Endothelial cell of umbilical vein (primary cell): ENCODE measurements around the gene MACROH2A1. TPM values are rescaled to one million over a fixed set of nuclear protein-coding genes. Genes with fewer than 3 reads are reported as not detected.

Source experiments
- BruUV-seq: library from RNA; stranded (reverse); fragments of 400-500 nt; replicated peaks from 2 replicates; lab custom pipeline; 2021; lab: Mats Ljungman, UMichigan
- CTCF ChIA-PET: fragments of 300-600, 350-600 bp; sonication (Branson Sonifier 250); formaldehyde crosslinking; loops from one replicate; lab custom pipeline; 2021; ENCODE audit warnings: antibody characterized with exemption, inconsistent platforms; lab: Charles Lee
- POLR2A ChIA-PET: fragments of 300-600, 350-600 bp; sonication (Branson Sonifier 250); formaldehyde crosslinking; loops from one replicate; lab custom pipeline; 2021; ENCODE audit warnings: antibody characterized with exemption, inconsistent platforms; lab: Charles Lee
- DNase-seq: peaks from one replicate; pipeline ENCODE4 v3.0.0-alpha.2; 2011; ENCODE audit warnings: low read depth, low spot score
- FAIRE-seq: peaks from 2 replicates; lab custom pipeline; 2011; peaks lifted over from hg19 to GRCh38; lab: Jason Lieb, UNC
- H2AFZ ChIP-seq: 2 replicates; pipeline ENCODE4 v1.6.0; 2012; ENCODE audit warnings: low read depth, low read length, control low read depth, inconsistent platforms
- H3K27ac ChIP-seq: 2 replicates; pipeline ENCODE4 v1.5.1; 2011; ENCODE audit warnings: low read depth, mild to moderate bottlenecking, control low read depth, low read length, moderate library complexity; ENCODE audit not compliant: insufficient read depth
- H3K27me3 ChIP-seq, 2 experiments: 2 replicates each; pipeline versions ENCODE4 v1.6.0 to v1.6.1; 2011; ENCODE audit warnings: low read length in 2 of 2, mixed read lengths in 1 of 2; ENCODE audit not compliant: control insufficient read depth in 2 of 2, insufficient read depth in 2 of 2
- H3K36me3 ChIP-seq, 2 experiments: 2 replicates in 1 of 2; 3 replicates in 1 of 2; pipeline ENCODE4 v1.5.1; 2011; ENCODE audit warnings: low read length in 2 of 2, mild to moderate bottlenecking in 1 of 2, moderate library complexity in 1 of 2; ENCODE audit not compliant: control insufficient read depth in 2 of 2, insufficient read depth in 2 of 2; ENCODE audit errors: extremely low read depth in 1 of 2
- H3K4me1 ChIP-seq: 3 replicates; pipeline ENCODE4 v1.5.1; 2011; ENCODE audit warnings: mild to moderate bottlenecking, low read length; ENCODE audit not compliant: control insufficient read depth, insufficient read depth; ENCODE audit errors: extremely low read depth
- H3K4me2 ChIP-seq: 2 replicates; pipeline ENCODE4 v1.6.1; 2011; ENCODE audit warnings: low read length, control low read depth, mixed read lengths; ENCODE audit not compliant: insufficient read depth
- H3K4me3 ChIP-seq, 3 experiments: fragments of 200-600 bp in 1 of 3; sonication (generic), shearing (Covaris generic) in 1 of 3; replicated peaks in 1 of 3; 2 replicates each; pipeline ENCODE4 v1.5.1; 2011 to 2016; ENCODE audit warnings: control low read depth in 3 of 3, low read length in 3 of 3, mild to moderate bottlenecking in 2 of 3, inconsistent platforms in 1 of 3, low read depth in 1 of 3, moderate library complexity in 1 of 3; ENCODE audit not compliant: insufficient read depth in 1 of 3
- H3K79me2 ChIP-seq: 2 replicates; pipeline ENCODE4 v1.6.0; 2012; ENCODE audit warnings: low read length, inconsistent platforms; ENCODE audit not compliant: control insufficient read depth, insufficient read depth
- H3K9ac ChIP-seq: replicated peaks from 2 replicates; pipeline ENCODE3; 2011; ENCODE audit warnings: low read length, control low read depth; ENCODE audit not compliant: insufficient read depth; ENCODE audit errors: extremely low read depth
- H3K9me1 ChIP-seq: replicated peaks from 3 replicates; pipeline ENCODE4 v1.6.0; 2011; ENCODE audit warnings: mild to moderate bottlenecking, low read length; ENCODE audit not compliant: control insufficient read depth, insufficient read depth; ENCODE audit errors: extremely low read depth
- H3K9me3 ChIP-seq: replicated peaks from 2 replicates; pipeline ENCODE4 v1.5.1; 2012; ENCODE audit warnings: low read length, inconsistent platforms; ENCODE audit not compliant: control insufficient read depth, insufficient read depth
- H4K20me1 ChIP-seq: replicated peaks from 2 replicates; pipeline ENCODE3; 2011; ENCODE audit warnings: mild to moderate bottlenecking, low read length; ENCODE audit not compliant: control insufficient read depth, insufficient read depth; ENCODE audit errors: extremely low read depth
- EZH2 ChIP-seq: IDR thresholded peaks from 2 replicates; pipeline ENCODE4 v1.6.1; 2012; ENCODE audit warnings: borderline replicate concordance, low read depth, mild to moderate bottlenecking, moderate library complexity, low read length, inconsistent platforms; ENCODE audit not compliant: severe bottlenecking
- GATA2 ChIP-seq: IDR thresholded peaks from 2 replicates; pipeline ENCODE4 v1.7.0; 2011; ENCODE audit warnings: low read depth, mild to moderate bottlenecking, moderate library complexity, mixed read lengths, low read length; ENCODE audit not compliant: insufficient read length, insufficient read depth
- JUN ChIP-seq: IDR thresholded peaks from 2 replicates; pipeline ENCODE4 v1.6.1; 2011; ENCODE audit warnings: borderline replicate concordance, low read depth; ENCODE audit not compliant: insufficient read length, insufficient read depth
- MYC ChIP-seq: IDR thresholded peaks from one replicate; pipeline ENCODE4 v1.6.1; 2011; ENCODE audit warnings: mild to moderate bottlenecking, low read depth, low read length
- POLR2AphosphoS5 ChIP-seq: IDR thresholded peaks from 2 replicates; pipeline ENCODE4 v1.6.1; 2012; ENCODE audit warnings: low read depth, mild to moderate bottlenecking, control low read depth, low read length, moderate library complexity; ENCODE audit not compliant: insufficient read depth
- dilution Hi-C: fragments of 300-500 bp; cut with MboI; formaldehyde crosslinking; loops from one replicate; pipeline ENCODE4 v1.15.0; 2019; ENCODE audit warnings: low sequenced_read_pairs; ENCODE audit not compliant: extremely low pct_ligation_motif_present
- intact Hi-C: fragments of 100-400 bp; cut with micrococcal nuclease; formaldehyde crosslinking; loops from one replicate; pipeline ENCODE4 v1.10.0; 2022
- polyA plus RNA-seq, 4 experiments: library from polyadenylated mRNA; depleted of rRNA in 3 of 4; stranded (reverse) in 3 of 4; unstranded in 1 of 4; fragments of >200 nt; gene quantifications; 2 replicates each; pipeline versions ENCODE4 v1.2.1 to v1.2.3, GENCODE V29; 2011 to 2012; ENCODE audit warnings: missing spikeins in 1 of 4
- total RNA-seq: library from RNA; stranded (reverse); gene quantifications from 2 replicates; pipeline ENCODE4 v1.2.3, GENCODE V29; 2021
- TF ChIP-seq, protein P1 (sequence below): IDR thresholded peaks from 2 replicates; pipeline ENCODE4 v1.6.1; 2011; ENCODE audit not compliant: insufficient read depth, insufficient read length
- TF ChIP-seq, protein P2 (sequence below), 2 donors: IDR thresholded peaks; 1 replicate in 1 of 2; 2 replicates in 1 of 2; pipeline ENCODE4 v1.5.1; 2011; ENCODE audit warnings: low read length in 2 of 2, mild to moderate bottlenecking in 2 of 2, moderate library complexity in 2 of 2, control low read depth in 1 of 2, inconsistent platforms in 1 of 2, low read depth in 1 of 2; ENCODE audit not compliant: insufficient read depth in 1 of 2; ENCODE audit errors: extremely low read depth in 1 of 2

MACROH2A1 gene
- total and polyA plus RNA-seq, 2 donors (not counting 3 experiments of a cell fraction or from before 2014, with no cell fraction given), result 89.3 to 147 TPM

DNA sequence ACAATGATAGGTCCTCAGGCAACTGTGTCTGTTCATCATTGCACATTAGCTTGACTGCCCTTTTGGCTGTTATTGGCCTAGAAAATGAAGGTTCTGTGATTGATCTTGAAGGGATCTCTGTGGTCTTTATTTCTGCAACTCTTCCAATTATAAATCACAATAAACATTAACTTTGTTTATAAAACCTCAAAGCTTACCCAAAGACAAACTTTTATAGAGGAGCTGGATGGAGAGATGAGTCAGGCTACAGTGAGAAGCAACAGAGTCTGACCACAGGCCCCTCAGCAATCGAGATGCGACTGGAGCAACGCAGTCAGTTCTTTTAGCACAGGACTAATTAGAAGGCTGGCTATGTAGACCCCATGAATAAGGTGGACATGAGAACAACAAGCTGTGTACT lies 5.3 kb downstream of the MACROH2A1 start:
- DNase-seq, result no peak
- Histone ChIP-seq H3K4me1 (peaks cover 7% of the 10 kb centered on the region), H3K27me3 (no peaks in the 10 kb centered on the region), H2AFZ (no peak overlapping the region), H3K36me3 (peaks cover 0 to 8% of the 10 kb centered on the region in 2 experiments), H4K20me1 (peaks cover 4% of the 10 kb centered on the region), H3K9me1 (no peaks in the 10 kb centered on the region), H3K4me3 (no peak overlapping the region), H3K4me2 (no peak overlapping the region), H3K79me2 (peaks cover 97% of the 10 kb centered on the region), H3K9me3 (no peaks in the 10 kb centered on the region), H3K27ac (no peak overlapping the region), H3K9ac (no peak overlapping the region)
- TF ChIP-seq, protein P1, sequence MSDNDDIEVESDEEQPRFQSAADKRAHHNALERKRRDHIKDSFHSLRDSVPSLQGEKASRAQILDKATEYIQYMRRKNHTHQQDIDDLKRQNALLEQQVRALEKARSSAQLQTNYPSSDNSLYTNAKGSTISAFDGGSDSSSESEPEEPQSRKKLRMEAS, result no peak
- no peak for TF ChIP-seq MYC
- no peak for TF ChIP-seq GATA2
- CTCF ChIA-PET, result no interaction called here
- intact Hi-C loops (no loop called here), dilution Hi-C loops (no loop called here)
- no peak for FAIRE-seq
- POLR2A ChIA-PET, result no interaction called here
- no TSS peak for BruUV-seq

DNA sequence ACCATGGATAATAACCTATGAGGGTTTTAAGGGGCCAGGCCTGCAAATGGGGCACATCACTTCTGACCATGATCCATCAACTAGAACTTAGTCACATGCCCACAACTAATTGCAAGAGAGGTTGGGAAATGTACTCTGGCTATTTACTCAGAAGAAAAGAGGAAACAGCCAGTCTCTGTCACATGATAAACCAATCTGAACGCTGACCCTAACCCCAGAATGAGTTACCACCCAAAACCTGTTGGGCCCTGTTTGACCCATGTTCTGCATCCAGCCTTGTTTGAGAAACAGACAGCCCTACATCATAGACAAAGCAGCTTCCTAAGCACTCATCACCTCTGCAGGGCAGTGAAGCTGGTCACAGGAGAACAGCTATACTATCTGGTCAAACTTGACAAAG lies 5.8 kb downstream of the MACROH2A1 start:
- H3K4me1 ChIP-seq, result peaks cover 7% of the 10 kb centered on the region
- no peak overlapping the region for H2AFZ ChIP-seq
- peaks cover 93% of the 10 kb centered on the region for H3K79me2 ChIP-seq
- H3K4me2 ChIP-seq, result no peak overlapping the region
- peaks cover 4% of the 10 kb centered on the region for H4K20me1 ChIP-seq
- ChIA-PET CTCF (no interaction called here), POLR2A (no interaction called here)
- no peak for FAIRE-seq
- H3K4me3 ChIP-seq, result no peak overlapping the region
- no TSS peak for BruUV-seq
- no peak for TF ChIP-seq POLR2AphosphoS5
- no peak for TF ChIP-seq JUN
- TF ChIP-seq, protein P2, sequence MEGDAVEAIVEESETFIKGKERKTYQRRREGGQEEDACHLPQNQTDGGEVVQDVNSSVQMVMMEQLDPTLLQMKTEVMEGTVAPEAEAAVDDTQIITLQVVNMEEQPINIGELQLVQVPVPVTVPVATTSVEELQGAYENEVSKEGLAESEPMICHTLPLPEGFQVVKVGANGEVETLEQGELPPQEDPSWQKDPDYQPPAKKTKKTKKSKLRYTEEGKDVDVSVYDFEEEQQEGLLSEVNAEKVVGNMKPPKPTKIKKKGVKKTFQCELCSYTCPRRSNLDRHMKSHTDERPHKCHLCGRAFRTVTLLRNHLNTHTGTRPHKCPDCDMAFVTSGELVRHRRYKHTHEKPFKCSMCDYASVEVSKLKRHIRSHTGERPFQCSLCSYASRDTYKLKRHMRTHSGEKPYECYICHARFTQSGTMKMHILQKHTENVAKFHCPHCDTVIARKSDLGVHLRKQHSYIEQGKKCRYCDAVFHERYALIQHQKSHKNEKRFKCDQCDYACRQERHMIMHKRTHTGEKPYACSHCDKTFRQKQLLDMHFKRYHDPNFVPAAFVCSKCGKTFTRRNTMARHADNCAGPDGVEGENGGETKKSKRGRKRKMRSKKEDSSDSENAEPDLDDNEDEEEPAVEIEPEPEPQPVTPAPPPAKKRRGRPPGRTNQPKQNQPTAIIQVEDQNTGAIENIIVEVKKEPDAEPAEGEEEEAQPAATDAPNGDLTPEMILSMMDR (IDR thresholded peaks at IDR 0.05; ENCODE audit: extremely low read depth in 1 of 2, insufficient read depth in 1 of 2, low read depth in 1 of 2, low read length in 2 of 2), result no peak
- TF ChIP-seq, protein P1, result no peak
- no peak for TF ChIP-seq EZH2
- no peak for TF ChIP-seq GATA2
- no peaks in the 10 kb centered on the region for H3K27me3 ChIP-seq
- no peaks in the 10 kb centered on the region for H3K9me1 ChIP-seq
- no peak overlapping the region for H3K9ac ChIP-seq
- no peak for DNase-seq
- intact Hi-C loops (no loop called here), dilution Hi-C loops (no loop called here)
- H3K27ac ChIP-seq, result no peak overlapping the region
- H3K36me3 ChIP-seq, result peaks cover 1 to 10% of the 10 kb centered on the region in 2 experiments
- no peaks in the 10 kb centered on the region for H3K9me3 ChIP-seq
